Right lobe of liver (tissue), 4 donors: Measurements from ENCODE around the gene CERT1.

ENCODE experiments used
- POLR2A ChIP-seq: fragments of 450-650 bp; IDR thresholded peaks from one replicate; pipeline ENCODE4 v1.6.1; 2017; ENCODE audit warnings: antibody characterized with exemption, mild to moderate bottlenecking
- TF ChIP-seq, protein P1 (sequence below), 4 donors: fragments of 200-600 bp in 3 of 4; fragments of 450-650 bp in 1 of 4; IDR thresholded peaks; one replicate each; pipeline versions ENCODE4 v1.5.1 to v1.8.0; 2016 to 2022; ENCODE audit warnings: antibody characterized with exemption in 4 of 4, mild to moderate bottlenecking in 2 of 4
- donor health status: DM: no; HTN: no; CAD: no.
- donor health status: DM: no; HTN: no; CAD: no.
- donor health status: DM: no; HTN: yes; CAD: no.

DNA sequence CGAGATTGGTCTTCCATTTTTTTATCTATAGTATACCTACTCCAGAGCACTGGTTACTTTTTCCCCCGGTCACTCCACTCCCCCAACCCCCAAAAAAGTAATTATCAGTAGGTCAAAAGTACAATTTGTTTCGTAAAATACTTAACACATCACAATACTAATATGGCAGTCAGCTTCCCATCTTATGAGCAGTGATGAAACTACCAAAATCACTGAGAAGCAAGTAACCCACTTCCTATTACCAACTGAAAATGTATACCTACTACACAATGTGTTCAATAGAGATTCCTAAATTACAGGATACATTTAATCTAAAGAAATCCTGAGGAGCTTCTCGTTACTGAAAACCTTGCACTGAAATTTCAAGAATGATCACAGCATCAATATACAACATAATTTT is 1.9 kb downstream of the CERT1 start:
- TF ChIP-seq, protein P1, sequence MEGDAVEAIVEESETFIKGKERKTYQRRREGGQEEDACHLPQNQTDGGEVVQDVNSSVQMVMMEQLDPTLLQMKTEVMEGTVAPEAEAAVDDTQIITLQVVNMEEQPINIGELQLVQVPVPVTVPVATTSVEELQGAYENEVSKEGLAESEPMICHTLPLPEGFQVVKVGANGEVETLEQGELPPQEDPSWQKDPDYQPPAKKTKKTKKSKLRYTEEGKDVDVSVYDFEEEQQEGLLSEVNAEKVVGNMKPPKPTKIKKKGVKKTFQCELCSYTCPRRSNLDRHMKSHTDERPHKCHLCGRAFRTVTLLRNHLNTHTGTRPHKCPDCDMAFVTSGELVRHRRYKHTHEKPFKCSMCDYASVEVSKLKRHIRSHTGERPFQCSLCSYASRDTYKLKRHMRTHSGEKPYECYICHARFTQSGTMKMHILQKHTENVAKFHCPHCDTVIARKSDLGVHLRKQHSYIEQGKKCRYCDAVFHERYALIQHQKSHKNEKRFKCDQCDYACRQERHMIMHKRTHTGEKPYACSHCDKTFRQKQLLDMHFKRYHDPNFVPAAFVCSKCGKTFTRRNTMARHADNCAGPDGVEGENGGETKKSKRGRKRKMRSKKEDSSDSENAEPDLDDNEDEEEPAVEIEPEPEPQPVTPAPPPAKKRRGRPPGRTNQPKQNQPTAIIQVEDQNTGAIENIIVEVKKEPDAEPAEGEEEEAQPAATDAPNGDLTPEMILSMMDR (IDR thresholded peaks at IDR 0.05): no peak
- TF ChIP-seq POLR2A: no peak
